ENCODE results near the gene HRC.
"Not testable (repeated sequence)": the region's sequence is repeated elsewhere in the genome, so short reads cannot be mapped to it uniquely, and the experiment has no call there.

The HRC gene

GRCh38 chr19:49160450-49161189 lies 5.4 kb upstream of the HRC start:
- no peak for DNase-seq (ENCODE audit: low read depth)

DNA sequence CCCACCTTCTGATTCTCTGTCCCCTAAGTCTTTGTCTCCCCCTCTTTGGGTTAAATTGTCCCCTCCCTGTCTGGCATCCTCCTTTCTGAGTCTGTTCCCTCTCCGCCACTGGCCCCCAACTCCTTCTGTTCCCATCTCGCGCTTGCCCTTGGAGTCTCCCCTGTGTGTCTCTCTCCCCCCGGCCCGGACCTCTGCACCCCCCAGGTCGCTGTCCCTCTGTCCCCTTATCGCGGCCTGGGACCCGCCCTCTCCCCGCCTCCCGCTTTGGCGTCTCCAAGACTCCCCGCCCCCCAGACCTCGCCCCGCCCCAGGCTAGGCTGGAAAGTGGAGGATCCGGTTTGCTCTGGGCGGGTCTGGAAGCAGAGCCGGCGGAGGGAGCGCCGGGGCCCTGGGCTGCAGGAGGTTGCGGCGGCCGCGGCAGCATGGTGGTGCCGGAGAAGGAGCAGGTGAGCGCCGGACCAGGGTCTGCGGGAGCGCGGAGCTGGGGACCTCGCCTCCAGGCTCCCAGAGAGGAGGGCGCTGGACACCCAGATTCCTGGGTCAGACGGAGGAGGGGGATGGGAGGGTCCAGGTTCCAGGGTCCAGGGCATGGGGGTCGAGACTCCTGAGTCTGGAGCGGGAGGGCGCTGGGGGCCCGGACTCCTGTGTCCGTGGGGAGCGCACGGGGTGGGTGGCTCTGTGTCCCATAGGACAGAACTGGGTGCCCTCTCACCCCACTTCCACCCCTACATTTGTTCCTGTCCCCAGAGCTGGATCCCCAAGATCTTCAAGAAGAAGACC lies 2.4 kb upstream of the HRC start, which contains the start of gene TRPM4:
Gene TRPM4, plus strand, starts transcription at position 348 of the 780 bp plus-strand sequence. Its CDS starts 75 bp downstream, at position 423.
- DNase-seq (ENCODE audit: low read depth), result no peak

GRCh38 chr19:49155820-49156346 lies 687 bp upstream of the HRC start:
- DNase-seq (ENCODE audit: low read depth), result no peak

GRCh38 chr19:49154279-49154678 lies 917 bp downstream of the HRC start:
- no peak for DNase-seq (ENCODE audit: low read depth)

DNA sequence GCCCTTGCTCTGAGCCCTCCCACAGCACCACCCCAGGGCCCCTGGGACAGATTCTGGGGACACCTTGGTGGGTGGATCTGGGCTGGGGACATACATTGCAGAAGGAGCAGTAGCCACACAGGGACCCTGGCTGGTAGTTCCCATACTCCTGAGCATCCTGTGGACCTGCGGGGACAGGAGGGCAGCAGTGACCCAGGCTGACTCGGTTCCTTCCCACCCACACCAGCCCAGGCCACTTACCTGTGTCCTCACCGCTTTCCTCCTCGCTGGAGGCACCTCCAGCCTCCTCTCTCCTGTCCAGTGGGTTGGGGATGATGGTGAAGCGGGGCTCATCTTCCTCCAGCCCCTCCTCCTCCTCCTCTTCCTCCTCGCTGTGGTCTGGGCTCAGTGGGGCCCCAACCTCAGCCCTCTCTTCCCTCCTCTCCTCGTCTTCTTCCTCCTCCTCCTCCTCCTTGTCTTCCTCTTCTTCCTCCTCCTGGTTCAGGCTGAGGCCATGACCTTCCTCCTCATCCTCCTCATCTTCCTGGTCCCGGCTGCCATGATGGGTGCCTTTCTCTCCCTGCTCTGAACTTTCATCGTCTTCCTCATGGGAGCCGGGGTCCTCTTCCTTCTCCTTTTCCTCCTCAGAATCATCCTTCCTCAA lies 1.9 kb downstream of the HRC start:
- DNase-seq (ENCODE audit: low read depth), result no peak

DNA sequence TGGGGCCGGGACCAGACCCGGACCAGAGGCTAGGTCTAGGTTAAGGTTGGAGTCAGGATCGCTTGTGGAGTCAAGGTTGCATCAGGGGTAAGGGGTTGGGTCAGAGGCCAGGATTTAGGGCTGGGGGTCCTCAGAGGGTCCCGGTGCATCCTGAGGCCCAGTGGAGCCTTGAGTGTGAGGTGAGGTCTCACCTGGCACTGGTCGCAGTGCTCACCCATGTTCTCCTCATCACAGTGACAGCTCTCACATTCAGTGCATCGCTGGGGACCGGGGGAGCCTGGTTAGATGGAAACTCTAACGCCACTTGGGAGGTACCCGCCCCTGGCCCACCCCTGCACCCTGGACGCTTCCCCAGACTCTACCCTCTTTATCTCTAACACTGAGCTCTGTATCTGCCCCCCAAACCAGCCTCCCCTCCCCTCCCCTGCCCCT lies 3.1 kb downstream of the HRC start:
- no peak for DNase-seq (ENCODE audit: low read depth)

DNA sequence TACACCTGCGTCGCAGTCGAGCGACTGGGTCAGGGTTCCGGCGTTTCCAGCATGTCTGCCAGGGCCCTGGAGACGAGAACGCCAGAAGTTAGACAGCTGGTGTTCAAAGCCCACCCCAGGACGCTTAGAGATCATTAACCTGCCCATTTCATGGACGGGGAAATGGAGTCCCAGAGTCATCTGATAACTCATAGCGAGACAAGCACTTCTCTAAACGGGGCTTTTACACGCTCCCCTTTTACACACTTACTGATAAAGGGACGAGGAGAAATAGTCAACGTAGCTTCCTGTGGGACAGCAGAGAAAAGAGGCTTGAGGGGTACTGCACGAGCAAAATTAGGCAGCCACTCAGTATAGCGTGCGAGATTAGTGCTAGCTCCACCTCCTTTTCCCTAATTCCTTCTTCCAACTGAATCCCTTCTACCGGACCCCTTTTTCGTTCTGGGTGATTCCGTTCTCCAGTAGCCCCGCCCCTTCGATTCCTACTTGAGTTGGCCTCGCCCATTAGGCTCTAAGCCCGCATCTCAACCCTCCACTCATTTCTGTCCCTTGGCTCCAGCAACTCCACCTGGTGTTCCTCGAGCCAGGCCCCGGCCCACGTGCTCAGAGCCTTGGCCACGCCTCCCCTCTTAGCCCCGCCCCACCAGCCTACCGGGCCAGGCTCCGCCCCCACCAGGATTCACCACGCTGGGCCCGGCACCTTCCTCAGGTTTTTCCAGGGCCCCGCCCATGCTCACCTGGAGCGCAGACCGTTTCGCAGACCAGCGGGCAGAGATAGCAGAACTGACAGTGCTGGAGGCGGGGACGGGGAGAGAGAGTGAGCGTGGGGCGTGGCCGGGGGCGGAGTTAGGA lies 3.7 kb downstream of the HRC start:
- no peak for DNase-seq (ENCODE audit: low read depth)

- DNase-seq (ENCODE audit: low read depth), result no peak
Observed at GRCh38 chr19:49150944-49151243, 4.3 kb downstream of the HRC start.

GRCh38 chr19:49150106-49150943 lies 4.9 kb downstream of the HRC start:
- no peak for DNase-seq (ENCODE audit: low read depth)

DNA sequence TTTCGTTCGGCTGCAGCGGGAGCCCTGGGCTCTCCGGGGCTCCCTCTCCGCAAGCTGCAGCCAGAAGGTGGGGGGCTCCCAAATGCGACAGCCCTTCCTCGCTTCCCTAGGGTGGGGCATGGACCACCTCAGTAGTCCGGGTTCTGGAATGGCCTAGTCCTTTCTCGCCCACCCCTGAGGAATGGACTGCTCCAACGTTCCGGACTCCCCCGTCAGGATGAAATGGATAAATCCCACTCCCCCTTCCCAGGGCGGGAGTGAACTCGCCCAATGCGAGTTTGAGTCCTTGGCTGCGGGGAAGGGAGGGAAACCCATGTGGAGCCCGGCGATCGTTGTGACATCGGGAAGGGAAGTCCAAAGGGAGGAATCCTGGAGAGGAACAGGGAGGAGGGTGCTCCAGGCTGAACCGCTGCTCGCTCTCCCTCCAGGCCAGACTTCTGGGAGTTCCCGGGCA lies 5.5 kb downstream of the HRC start:
- DNase-seq (ENCODE audit: low read depth), result no peak

DNA sequence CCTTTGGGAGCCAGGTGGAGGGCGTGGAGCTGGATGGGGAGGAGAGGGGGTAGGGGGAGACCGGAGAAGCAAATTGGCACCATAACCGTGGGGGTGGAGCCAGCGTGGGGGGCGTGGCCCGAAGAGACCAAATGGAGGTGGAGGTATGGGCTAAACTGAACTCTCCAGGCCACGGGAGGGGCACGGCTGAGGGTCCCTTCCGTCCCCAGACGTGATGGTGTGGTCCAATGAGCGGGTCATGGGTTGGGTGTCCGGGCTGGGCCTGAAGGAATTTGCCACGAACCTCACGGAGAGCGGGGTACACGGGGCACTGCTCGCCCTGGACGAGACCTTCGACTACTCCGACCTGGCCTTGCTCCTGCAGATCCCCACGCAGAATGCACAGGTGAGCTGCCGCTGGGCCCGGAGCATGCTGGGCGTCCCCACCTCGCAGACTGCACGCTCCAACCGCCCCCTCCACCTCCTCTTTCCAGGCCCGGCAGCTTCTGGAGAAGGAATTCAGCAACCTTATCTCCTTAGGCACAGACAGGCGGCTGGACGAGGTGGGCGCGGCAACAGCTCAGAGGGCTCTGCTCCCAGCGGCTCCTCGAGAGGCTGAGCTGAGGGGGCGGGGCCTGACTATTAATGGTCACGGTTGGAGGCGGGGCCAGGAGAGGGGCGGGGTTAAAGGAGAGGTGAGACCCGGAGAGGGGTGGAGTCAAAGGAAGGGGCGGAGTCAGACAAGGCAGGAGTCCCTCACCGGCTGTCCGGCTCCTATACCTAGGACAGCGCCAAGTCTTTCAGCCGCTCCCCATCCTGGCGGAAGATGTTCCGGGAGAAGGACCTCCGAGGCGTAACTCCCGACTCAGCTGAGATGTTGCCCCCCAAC lies 6.2 kb downstream of the HRC start:
- DNase-seq (ENCODE audit: low read depth), result peak; percentile 41

DNA sequence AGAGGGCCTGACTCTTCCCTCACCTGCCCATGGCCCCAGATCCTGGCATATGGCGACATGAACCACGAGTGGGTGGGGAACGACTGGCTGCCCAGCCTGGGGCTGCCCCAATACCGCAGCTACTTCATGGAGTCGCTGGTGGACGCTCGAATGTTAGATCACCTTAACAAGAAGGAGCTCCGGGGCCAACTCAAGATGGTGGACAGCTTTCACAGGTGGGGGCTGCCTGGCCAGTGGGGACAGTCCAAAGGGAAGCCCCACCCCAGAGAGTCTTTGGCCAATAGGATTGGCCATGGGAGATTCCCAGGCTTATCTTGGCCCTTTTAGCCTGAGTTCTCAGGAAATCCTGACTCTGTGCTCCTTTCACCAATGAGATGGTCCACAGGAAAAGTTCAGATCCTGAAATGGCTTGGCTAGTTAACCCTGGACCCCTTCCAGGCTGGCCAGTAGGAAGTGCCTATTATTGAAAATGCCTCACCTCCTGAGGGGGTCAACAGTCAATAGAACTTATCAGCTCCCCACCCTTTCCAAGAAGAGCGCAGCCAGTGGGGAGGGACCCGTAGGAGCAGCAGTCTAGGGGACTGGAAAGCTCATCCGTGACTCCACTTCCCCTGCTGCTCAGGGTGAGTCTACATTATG lies 7.0 kb downstream of the HRC start:
- DNase-seq (ENCODE audit: low read depth), result no peak

DNA sequence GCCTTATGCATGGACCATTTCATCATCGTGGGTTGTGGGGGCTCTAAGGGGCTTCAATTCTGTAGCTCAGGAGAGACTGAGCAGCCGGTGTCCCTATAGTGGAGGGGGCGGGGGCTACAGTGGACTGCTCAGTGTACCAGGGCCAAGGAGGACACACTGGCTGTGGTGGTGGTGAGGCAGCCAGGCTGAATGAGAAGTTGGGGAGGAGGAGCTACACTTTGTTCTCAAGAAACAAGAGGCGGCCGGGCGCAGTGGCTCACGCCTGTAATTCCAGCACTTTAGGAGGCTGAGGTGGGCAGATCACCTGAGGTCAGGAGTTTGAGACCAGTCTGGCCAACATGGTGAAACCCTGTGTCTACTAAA lies 8.8 kb downstream of the HRC start:
- DNase-seq (ENCODE audit: low read depth), result not testable (repeated sequence)

DNA sequence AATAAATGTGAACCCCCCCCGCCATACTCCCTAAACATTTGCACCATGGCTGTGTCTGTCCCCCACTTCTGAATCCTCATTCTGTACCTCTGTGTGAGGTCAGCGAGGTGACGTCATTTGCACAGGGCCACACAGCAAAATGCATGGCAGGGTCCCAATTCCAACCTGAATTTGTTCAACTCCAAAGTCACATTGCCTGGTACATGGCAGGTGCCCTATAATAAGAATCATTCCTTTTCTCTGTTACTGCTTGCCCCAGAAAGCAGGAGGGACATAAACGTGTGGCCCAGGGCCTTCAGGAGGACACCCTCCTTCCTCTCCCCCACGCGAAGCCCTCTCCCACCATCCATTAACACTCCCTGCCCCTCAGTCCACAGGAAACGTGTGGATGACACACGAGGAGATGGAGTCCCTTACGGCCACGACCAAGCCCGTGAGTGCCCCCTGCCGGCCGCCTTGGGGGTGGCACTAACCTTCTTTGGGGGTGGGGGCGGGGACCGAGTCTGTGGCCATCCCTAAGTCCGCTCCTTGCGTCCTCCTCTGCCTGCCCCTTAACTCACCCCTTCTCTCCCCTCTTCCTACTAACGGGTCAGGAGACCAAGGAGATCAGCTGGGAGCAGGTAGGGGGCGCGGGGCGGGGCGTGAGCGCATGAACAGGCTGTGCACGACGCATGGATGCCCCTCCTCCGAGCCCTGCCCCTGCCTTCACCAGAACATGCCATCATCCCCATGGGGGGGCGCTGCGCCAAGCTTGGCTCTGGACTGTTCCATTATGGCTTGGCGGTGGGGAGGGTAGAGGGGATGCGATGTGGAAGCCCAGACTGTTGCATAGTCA lies 9.4 kb downstream of the HRC start:
- peak; percentile 56 for DNase-seq (ENCODE audit: low read depth)

DNA sequence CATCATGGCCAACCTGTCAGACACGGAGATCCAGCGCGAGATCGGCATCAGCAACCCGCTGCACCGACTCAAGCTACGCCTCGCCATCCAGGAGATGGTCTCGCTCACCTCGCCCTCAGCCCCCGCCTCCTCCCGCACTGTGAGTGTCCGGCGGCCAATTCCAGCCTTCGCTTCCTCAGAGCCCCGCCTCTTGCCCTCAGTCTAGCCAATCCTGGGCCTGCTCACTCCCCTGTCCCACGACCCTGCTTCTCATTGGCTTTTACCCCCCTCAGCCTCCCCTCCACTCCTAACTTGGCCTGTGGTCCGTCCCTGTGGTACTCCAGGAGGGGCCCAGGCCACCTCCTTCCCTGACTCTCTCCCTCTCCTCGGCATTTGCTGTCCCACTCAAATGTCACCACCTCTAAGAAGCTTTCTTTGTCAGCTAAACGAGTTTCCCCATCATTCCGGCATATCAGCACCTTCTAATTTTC lies 12.3 kb downstream of the HRC start:
- no peak for DNase-seq (ENCODE audit: low read depth)

DNA sequence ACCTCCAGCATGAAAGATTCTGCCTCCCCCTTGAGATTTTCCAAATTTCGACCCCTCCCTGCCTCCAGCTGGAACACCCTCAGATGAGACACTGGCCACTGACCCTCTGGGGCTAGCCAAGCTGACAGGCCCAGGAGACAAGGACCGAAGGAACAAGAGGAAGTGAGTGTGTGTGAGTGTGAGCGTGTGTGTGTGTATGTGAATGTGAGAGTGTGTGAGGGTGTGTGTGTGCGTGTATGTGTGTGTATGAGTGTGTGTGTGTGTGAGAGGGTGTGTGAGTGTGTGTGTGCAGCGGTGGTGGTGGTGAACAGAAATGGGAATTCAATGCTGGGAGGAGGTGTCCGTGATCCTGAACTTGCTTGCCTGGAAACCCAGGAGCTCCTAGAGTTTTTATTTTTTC lies 13.8 kb downstream of the HRC start:
- no peak for DNase-seq (ENCODE audit: low read depth)

DNA sequence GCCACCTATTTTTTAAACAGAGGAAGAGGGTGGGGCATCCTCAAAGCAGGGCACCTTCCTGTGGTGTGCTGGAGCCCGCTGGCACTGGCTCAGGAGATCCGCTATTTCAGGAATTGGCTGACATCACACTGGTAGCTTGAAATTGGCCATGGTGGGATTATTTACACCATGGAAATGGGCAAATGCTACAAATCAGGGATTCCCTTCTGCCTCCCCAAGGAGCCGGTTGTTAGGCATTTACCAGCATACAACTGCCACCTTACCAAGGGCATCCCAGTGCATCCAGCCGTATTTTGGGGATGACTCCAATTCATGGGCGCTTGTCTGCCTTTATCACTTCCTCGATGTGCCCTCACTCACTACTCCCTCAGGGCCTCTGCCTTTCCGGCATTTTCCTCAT lies 14.2 kb downstream of the HRC start:
- no peak for DNase-seq (ENCODE audit: low read depth)

GRCh38 chr19:49136771-49137171 lies 18.4 kb downstream of the HRC start:
- DNase-seq (ENCODE audit: low read depth), result no peak
